ENCODE results near the gene LANCL2. TPM values are rescaled to one million over a fixed set of nuclear protein-coding genes. Genes with fewer than 3 reads are reported as not detected.
"Not testable (repeated sequence)": the region's sequence is repeated elsewhere in the genome, so short reads cannot be mapped to it uniquely, and the experiment has no call there.

Gene LANCL2
- polyA plus RNA-seq, 5 donors: 18.7 to 23.1 (median 19.9) TPM

GRCh38 chr7:55397617-55398016 is 32.5 kb downstream of the LANCL2 start:
- DNase-seq: no peak

DNA sequence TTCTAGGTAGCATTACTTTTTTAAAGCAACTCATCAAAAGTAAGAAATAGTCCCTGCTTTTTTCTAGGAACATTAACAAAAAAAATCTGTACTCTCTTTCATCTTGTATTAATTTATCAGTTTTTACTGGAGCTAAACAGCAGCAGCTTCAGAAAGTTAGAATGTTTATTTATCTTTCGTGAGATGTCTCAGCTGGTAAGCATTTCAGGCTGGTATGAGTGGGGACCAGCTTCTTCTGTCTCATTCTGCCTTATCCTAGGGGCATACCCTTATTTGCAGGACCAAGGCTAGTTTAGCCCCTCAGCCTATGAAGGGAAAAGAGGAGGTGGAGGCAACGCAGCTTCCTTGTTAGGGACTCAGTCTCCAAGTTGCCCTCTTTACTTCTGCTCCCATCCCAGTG is 35.1 kb downstream of the LANCL2 start:
- DNase-seq: no peak

DNA sequence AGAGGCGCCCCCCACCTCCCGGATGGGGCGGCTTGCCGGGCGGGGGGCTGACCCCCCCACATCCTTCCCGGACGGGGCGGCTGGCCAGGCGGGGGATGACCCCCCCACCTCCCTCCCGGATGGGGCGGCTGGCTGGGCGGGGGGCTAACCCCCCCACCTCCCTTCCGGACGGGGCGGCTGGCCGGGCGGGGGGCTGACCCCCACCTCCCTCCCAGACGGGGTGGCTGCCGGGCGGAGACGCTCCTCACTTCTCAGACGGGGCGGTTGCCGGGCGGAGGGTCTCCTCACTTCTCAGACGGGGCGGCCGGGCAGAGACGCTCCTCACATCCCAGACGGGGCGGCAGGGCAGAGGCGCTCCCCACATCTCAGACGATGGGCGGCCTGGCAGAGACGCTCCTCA is 37.4 kb downstream of the LANCL2 start:
- not testable (repeated sequence) for DNase-seq

DNA sequence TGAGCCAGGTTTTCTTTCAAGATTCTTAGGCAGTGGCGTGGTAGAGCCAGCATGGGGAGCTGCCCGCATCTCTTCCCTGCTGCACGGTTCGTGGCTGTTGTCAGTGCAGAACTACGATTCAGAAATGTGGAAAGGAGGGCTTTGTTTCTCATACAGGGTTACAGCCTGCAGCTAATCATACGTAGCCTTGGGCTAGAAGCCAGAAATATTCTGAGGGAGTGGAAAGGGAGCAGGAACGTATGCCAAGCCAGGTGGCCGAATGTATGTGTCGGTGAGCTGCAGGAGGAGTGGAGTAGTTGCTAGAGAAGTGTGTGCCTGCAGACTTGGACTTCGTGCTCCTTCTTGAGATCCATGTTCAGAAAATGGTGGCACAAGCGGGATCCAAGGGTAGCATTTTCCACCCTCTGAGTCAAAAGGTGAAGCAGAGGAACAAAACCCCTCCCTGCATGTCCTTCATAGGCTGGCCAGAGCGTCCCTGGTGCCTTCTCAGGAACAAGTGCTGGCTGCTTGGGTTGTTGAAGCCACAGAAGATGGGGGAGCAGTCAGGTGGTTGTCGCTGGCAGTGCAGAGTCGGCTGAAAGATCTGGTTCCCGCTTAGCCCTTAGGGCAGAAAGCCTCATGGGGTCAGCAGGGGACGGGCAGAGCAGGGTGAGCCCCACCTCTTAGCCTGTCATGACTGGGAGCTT is 40.9 kb downstream of the LANCL2 start:
- no peak for DNase-seq

DNA sequence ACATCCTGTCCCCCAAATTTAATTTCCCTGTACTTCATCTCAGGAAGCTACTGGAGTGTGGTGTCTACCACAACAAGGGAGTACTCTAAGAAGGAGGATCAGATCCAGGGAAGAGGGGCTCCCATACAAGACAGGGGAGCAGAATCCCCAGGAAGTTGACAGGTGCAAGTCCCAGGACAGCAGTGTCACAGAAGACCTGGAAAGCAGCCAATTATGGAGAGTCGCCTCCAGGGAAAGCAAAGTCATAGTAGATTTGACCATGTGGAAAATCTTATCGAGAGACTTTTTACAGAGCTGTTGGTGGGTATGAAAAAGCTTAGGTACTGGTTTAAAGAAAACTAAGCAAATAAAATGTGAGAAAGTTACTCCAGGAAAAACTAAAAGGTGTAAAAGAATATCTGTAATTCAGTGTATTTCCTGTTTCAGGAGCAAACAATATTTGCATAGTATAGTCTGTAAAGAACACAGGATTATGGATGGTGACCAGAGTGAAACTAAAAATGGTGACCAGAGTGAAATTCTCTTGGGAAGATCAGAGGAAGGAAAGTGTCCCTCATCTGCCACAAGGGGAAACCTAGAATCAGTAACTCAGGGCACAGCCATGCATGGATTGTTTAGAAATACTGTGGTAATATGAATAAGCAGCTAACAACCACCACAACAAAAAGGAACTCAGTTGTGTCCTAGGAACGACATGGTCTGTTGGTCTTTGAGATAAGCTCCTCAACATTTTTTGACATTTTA is 44.5 kb downstream of the LANCL2 start:
- no peak for DNase-seq

DNA sequence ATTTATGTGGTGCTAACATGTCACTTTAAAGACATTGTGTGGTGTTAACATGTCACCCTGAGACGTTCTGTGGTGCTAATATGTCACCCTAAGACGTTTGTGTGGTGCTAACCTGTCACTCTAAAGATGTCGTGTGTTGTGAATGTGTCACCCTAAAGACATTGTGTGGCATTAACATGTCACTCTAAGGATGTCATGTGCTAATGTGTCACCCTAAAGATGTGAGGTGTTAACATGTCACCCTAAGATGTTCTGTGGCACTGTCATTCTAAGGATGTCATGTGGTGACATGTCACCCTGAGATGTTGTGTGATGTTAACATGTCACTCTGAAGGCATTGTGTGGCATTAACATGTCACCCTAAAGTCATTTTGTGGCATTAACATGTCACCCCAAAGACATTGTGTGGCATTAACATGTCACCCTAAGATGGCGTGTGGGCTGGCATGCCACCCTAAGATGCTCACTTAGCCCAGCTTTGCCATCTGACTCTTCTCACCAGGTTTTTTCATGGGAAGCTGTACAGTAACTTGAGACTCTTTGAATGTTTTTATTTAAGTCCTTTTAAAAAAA is 45.6 kb downstream of the LANCL2 start:
- DNase-seq: no peak

DNA sequence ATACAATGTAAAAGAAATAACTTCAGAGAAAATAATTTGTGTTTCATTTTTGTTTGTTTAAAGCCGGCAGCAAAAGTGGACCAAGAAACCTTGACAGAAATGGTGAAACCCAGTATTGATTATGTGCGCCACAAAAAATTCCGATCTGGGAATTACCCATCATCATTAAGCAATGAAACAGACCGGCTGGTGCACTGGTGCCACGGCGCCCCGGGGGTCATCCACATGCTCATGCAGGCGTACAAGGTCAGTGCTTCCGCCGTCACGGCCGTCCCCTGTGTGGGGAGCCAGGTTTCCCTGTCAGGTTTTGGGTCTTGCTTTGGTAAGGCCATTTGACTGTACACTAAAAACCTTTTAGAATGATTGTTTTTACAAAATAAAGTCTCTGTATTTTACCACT is 46.7 kb downstream of the LANCL2 start:
- no peak for DNase-seq

GRCh38 chr7:55413442-55413841 is 48.3 kb downstream of the LANCL2 start:
- DNase-seq: no peak

- DNase-seq: peak; percentile 39 to 60
Measured at GRCh38 chr7:55415173-55415778, 50.1 kb downstream of the LANCL2 start.

GRCh38 chr7:55417456-55417855 is 52.3 kb downstream of the LANCL2 start:
- not testable (repeated sequence) for DNase-seq

- no peak for DNase-seq
Measured at GRCh38 chr7:55420530-55420929, 55.4 kb downstream of the LANCL2 start.

DNA sequence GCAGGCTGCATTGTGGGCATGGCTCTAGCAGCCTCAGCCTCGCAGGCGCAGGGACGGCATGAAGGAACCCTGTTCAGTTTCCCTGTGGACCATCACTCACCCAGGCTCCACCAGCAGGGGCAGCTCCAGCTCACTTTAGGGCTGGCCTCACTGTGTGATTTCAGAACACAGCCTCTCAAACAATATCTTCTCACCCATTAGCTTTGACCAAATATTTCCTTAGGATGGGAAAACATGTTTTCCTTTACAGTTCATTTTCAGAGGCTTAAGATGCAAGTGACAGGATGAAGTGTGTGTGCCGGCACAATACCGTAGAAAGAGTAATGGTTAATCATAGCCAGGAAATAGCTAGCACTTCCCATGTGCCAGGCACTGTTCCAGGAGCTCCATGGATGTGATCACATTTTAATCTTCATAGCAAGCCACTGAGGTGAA is 58.2 kb downstream of the LANCL2 start:
- no peak for DNase-seq

DNA sequence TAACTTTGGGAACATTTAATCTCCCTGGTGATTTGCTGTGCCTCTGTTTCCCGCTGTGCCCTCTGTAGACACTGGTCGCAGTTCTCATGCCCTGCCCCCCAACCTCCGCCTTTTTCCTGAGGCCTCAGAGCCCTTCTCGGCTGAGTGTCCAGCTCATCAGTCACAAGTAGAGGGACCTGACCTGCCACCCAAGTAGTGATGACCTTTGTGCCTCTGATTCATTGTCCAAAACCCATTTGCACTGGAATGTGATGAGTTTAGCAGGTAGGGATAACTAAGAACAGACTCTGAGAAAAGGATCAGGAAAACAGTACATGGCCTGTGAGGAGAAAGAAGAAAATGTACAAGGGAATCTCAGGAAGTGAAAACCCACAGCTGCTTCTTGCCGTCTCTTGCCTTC is 58.8 kb downstream of the LANCL2 start:
- no peak for DNase-seq

- DNase-seq: no peak
Measured at GRCh38 chr7:55425141-55425752, 60.1 kb downstream of the LANCL2 start.

- DNase-seq: no peak
Measured at GRCh38 chr7:55426676-55427075, 61.5 kb downstream of the LANCL2 start.

DNA sequence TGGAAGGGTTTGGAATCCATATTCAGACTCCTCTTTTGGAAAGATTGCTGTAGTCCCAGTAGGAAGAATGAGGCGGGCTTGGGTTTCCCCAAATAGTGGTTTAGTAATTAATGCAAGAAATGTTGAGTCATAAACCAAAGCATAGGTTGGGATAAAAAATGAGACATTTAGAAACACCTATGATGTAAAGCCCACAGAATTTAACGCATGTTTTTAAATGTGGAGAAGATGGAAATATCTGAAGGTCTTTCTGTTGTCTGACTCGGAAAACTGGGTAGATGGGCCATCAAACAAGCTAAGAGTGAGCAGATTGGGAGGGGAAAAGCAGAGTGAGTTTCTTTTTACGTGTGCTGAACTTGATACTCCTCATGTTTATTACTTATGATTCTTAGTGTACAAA is 62.2 kb downstream of the LANCL2 start:
- no peak for DNase-seq

DNA sequence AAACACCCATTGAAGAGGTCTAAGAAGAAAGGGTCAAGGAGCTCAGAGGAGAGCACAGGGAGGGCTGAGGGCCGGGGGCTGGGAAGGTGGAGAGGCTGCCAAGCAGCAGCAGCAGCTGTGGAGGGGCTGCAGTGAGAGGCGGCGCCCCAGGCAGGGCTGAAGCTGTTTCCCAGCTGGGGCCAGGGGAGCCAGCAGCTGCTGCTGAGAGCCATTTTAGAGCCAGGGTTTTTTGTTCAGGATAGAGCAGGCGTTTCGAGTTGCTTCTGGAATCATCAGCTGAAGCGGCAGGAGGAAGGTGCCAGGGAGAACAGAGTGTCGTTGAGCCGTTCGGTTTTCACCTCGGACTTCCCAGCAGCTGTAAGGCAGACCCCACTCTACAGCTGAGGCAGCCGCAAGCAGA is 62.7 kb downstream of the LANCL2 start:
- DNase-seq: peak; percentile 32 to 33

GRCh38 chr7:55429835-55430499 is 64.8 kb downstream of the LANCL2 start:
- no peak for DNase-seq

GRCh38 chr7:55431898-55432297 is 66.8 kb downstream of the LANCL2 start:
- no peak for DNase-seq

- no peak for DNase-seq
Measured at GRCh38 chr7:55432506-55432905, 67.4 kb downstream of the LANCL2 start.

DNA sequence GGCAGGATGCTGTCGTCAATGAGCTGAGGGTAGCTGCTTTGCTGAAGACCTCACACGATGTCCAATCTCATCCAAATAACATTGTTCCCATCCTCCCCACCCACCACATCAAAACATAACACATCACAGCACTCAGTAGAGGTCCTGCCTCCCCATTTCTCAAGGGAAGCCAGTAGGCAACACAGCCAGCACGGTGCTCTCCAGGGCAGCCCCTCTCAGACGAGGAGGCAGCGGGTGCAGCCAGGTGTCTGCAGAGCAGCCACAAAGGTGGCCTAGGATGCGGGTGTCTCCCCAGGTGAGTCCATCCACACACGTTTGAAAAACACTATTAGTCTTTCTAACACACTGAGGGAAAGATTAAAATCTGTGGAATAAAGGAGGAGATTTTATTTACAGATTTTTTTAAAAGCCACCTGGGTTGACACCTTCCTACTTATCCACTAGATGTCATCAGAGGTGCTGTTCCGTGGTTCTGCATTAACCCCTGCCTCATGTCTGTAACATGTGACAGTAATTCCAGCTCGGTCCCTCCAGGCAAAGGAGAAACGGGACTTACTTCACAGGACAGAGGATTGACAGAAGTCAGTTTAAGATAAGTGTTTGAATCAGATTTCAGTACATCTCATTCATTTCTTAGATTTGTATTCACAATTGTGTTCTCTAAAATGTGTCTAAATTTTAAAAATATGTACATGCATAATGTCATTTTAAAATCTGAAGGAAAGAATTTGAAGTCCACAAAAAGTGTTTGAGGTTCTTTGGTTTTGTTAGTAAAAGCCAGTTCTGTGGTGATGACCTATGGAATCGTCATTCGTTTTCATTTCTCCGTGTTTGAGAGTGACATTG is 68.0 kb downstream of the LANCL2 start:
- DNase-seq: no peak

All from right lung (tissue), 5 donors.